Hippocampal formation (tissue), 2 donors: ENCODE measurements around the gene KCNT1.

Source experiments
- DNase-seq, 2 donors: peaks; one replicate each; lab custom pipeline; 2025; lab: John Stamatoyannopoulos, UW

The KCNT1 gene

GRCh38 chr9:135765416-135765815 is 63.4 kb downstream of the KCNT1 start:
- no peak for DNase-seq

GRCh38 chr9:135766251-135766650 is 64.3 kb downstream of the KCNT1 start:
- DNase-seq, result no peak

DNA sequence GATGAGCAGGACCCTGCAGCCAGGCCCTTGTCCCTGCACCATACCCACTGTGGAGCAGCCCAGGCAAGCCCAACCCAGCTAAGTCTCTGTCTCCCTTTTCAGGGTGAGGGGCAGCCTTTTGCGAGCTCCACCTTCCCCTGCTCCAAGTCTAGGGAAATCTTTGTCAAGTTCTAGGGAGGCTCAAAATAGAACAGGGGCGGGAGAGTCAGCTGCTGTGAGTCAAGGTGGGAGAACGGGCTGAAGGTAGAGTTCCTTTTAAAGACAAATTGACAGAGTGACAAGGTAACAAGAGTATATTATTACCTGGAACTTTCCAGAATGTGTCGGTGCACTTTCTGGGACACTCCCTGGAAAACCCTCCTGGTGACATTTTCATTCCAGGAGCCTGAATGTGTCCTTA is 64.7 kb downstream of the KCNT1 start:
- no peak for DNase-seq

DNA sequence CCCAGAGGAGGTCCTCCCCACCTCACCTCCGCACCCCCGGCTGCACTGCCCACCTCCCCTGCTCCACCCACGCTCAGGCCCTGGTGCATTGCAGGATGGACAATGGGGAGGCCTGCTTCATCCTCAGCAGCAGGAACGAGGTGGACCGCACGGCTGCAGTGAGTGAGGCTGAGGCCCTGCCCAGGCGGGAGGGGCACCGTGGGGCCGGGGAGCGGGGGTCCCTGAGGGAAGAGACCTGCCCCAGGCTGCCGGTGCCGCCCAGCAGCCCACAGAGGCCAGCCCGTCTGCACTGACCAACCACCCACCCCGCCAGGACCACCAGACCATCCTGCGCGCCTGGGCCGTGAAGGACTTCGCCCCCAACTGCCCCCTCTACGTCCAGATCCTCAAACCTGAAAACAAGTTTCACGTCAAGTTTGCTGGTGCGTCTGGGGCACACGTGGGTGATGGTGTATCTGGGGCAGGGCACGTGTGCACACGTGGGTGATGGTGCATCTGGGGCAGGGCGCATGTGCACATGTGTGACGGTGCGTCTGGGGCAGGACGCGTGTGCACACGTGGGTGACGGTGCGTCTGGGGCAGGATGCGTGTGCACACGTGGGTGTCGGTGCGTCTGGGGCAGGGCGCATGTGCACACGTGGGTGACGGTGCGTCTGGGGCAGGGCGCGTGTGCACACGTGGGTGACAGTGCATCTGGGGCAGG is 66.7 kb downstream of the KCNT1 start:
- no peak for DNase-seq

DNA sequence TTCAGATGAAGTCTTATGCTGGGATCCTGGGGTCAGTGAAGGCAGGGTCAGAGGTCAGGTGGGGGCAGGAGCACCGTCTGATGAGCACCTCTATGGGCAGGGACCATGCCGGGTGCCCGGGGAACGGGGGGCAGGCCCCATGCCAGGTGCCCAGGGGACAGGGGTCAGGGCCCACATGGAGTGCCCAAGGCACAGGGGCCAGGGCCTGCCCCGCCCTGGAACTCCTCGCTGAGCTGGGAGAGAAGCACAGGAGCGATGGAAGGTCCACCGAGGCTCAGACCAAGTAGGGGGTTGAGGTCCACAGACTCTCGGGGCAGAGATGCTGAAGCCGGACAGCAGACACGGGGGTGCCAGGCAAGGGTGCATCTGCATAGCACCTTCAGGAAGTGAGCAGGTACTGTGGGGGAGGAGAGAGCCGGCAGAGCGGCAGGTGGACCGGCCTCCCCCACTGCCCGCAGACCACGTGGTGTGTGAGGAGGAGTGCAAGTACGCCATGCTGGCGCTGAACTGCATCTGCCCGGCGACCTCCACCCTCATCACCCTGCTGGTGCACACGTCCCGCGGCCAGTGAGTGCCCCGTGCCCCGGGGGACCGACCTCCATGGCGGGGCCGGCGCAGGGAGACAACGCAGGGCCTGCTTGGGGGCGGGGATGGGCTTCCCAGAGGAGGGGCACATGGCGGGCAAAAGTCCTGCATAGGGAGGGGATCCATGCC is 67.7 kb downstream of the KCNT1 start:
- DNase-seq, result no peak

- no peak for DNase-seq
Measured at GRCh38 chr9:135770203-135770535, 68.2 kb downstream of the KCNT1 start.

DNA sequence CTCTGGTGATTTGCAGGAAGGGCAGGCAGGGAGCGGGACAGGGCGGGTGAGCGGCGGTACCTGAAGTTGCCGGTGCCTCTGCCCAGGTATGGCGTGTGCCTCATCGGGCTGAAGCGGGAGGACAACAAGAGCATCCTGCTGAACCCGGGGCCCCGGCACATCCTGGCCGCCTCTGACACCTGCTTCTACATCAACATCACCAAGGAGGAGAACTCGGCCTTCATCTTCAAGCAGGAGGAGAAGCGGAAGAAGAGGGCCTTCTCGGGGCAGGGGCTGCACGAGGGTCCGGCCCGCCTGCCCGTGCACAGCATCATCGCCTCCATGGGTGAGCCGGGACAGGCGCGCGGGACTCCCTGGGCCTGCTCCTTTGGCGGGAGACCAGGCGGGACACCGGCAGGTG is 68.8 kb downstream of the KCNT1 start:
- DNase-seq, result no peak

DNA sequence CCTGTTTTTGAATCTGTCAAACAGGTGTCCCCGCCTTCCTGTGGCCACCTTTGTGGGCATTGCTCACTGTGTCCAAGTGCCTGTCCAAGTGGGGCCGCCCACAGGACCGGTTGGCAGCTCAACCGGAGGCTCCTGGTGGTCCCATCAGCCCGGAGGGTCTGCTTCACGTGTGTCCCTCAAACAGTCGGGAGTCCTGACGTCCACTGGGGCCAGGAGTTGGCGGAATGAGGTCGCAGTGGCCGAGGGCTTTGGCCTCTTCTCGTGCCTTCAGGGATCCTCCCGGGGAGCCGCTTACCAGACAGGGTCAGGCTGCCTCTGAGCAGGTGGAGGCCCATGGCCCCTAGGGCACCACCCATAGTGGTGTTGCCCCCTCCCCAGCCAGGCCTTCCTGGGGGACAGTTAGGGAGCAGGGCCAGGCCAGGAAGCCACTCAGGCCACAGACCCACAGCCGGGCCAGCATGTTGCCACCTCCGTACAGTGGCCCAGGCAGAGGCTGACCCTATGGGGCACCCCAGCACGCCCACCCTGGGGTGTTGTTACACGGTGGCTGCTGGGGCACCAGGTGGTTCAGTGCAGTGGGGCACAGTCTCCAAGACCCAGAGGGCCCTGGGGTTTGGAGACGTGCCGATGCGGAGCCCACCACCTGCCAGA is 69.5 kb downstream of the KCNT1 start:
- no peak for DNase-seq

DNA sequence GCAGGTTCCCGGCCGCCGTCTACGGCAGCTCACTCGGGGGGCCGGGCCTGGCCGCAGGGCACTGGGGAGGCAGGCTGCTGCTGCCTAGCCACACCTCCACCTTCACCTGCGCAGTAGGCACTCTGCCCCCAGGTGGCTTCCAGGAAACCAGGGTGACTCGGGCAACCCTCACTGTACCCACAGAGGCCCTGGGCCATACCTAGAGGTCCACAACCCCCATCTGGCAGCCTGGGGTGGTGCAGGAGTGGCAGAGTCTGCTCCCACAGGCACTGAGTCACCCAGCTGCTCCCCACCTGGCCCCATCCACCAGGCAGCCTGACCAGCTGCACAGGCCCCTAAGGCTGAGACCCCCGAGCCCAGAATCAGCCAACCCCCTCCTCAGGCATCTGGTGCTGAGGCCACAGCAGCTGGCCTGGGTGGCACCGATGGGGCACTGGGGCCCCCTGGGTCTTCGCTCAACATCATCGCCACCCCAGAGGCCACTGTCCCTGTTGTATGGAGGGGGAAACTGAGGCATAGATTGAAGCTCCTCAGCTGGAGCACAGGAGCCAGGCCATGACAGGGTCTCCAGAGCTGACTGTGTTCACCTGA is 70.2 kb downstream of the KCNT1 start:
- DNase-seq, result no peak

- DNase-seq, result no peak
Measured at GRCh38 chr9:135772702-135773493, 70.9 kb downstream of the KCNT1 start.

- DNase-seq, result no peak
Measured at GRCh38 chr9:135773530-135774238, 71.7 kb downstream of the KCNT1 start.

DNA sequence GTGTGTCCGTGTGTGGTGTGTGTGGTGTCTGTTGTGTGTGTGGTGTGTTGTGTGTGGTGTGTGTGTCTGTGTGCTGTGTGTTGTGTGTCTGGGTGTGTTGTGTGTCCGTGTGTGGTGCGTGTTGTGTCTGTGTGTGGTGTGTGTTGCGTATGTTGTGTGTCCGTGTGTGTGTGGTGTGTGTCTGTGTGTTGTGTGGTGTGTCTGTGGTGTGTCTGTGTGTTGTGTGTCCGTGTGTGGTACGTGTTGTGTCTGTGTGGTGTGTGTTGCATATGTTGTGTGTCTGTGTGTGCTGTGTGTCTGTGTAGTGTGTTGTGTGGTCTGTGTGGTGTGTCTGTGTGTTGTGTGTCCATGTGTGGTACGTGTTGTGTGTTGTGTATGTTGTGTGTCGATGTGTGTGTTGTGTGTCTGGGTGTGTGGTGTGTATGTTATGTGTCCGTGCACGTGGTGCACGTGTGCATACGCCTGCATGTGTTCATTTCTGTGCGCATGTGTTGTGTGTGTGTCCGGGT is 72.3 kb downstream of the KCNT1 start:
- DNase-seq, result no peak

DNA sequence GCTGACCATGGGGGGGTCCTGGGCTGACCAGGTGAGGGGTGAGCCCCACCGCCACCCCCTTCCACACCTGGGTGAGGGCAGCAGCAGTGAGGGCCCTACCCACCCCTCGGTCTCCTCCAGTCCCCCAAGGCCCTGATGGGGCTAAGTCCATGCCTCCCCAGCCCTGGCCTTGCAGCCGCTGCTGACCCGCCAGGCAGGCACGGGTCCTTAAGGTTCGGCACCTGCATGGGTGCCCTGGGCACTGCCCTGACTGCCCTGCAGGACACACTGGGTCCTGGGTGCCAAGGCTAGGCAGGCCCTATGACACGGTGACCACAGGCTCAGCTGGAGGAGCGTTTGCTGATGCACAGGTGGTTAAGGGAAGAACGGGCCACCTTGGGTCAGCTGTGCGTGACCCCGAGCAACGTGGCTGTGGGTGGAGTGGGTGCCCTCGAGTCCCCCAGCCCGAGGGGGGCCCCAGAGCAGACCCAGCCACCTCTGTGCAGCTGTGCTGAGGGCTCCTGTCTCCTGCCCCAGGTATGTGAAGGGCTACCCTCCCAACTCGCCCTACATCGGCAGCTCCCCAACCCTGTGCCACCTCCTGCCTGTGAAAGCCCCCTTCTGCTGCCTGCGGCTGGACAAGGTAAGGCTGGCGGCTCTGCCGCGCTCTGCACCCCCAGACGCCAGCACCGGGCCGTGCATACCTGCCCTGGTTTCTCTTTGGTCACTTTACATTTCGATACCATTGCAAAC is 73.0 kb downstream of the KCNT1 start:
- no peak for DNase-seq

DNA sequence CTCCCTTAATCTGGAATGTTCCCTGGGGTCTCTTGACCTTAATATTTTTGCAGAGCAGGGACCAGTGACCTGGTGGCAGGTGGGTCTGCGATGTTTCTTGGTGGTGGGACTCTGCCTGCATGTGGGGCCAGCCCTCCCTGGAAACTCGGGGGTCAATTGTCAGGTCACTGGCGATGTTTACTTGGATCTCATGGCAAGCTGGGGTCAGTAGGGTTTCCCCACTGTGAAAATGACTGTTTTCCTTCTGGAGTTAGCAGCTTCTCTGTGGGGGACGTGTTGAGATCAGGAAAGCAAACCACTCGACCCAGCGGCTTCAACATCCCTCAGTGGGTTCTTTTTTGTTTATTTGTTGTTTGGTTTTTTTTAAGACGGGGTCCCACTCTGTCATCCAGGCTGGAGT is 73.9 kb downstream of the KCNT1 start:
- DNase-seq, result no peak

- DNase-seq, result no peak
Measured at GRCh38 chr9:135776893-135777622, 75.1 kb downstream of the KCNT1 start.

DNA sequence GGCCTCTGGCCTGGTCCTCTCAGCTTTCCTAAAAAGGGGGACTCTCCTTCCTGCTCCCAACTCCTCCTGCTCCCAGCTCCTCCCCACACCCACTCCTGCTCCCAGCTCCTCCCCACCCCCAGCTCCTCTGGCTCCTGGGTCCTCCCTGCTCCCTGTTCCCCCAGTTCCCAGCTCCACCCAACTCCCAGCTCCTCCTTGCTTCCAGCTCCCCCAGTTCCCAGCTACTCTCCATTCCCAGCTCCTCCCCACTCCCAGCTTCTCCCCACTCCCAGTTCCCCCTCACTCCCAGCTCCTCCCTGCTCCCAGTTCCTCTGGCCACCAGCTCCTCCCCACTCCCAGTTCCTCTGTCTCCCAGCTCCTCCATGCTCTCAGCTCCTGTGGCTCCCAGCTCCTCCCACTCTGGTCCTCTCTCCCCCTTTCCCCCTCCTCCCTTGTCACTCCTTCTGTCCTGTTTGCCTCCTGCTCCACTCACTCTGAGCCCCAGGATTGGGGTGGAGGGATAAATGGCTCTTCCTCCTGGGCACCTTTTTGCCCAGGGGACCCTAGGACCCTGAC is 75.7 kb downstream of the KCNT1 start:
- DNase-seq, result no peak

GRCh38 chr9:135778421-135778820 is 76.4 kb downstream of the KCNT1 start:
- DNase-seq, result no peak

GRCh38 chr9:135779571-135779970 is 77.6 kb downstream of the KCNT1 start:
- no peak for DNase-seq

DNA sequence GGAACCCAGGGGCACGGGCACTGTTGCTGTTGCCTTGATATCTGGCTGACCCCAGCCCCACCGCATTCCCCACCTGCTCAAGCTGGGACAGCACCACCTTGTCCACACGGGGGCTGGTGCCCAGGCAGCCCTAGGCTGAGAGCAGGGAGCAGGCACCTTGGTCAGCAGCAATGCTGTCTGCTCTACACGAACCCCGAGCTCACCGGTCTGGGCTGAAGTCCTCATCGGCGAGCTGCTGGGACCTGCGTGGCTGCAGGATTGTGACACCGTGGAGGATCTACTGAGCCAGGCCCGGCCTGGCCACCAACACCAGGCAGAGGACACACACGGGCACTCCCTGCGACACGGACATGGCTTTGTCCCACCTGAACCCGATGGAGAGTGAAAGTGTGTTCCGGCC is 78.1 kb downstream of the KCNT1 start:
- DNase-seq, result no peak

GRCh38 chr9:135780626-135781025 is 78.6 kb downstream of the KCNT1 start:
- DNase-seq, result no peak
